BLaER1 treated with 17β-estradiol and CSF1 and Interleukin-3, amounts not matched to agents 10 nM and 100 nM (cell line): ENCODE data around the gene CKS1B.

Source experiments
- H3K27ac ChIP-seq, 11 experiments: shearing (Covaris generic); formaldehyde crosslinking; 2 replicates each; pipeline ENCODE4 v1.8.1; 2022
- H3K27me3 ChIP-seq, 11 experiments: shearing (Covaris generic); formaldehyde crosslinking; 2 replicates each; pipeline ENCODE4 v1.8.1; 2022
- H3K36me3 ChIP-seq, 11 experiments: shearing (Covaris generic); formaldehyde crosslinking; 2 replicates each; pipeline ENCODE4 v1.8.1; 2022
- H3K4me1 ChIP-seq, 10 experiments: shearing (Covaris generic); formaldehyde crosslinking; 2 replicates each; pipeline ENCODE4 v1.8.1; 2022
- H3K4me2 ChIP-seq, 11 experiments: shearing (Covaris generic); formaldehyde crosslinking; 2 replicates each; pipeline ENCODE4 v1.8.1; 2022
- H3K4me3 ChIP-seq, 10 experiments: shearing (Covaris generic); formaldehyde crosslinking; 2 replicates each; pipeline ENCODE4 v1.8.1; 2022
- H3K9ac ChIP-seq, 11 experiments: shearing (Covaris generic); formaldehyde crosslinking; 2 replicates each; pipeline ENCODE4 v1.8.1; 2022
- H3K9me3 ChIP-seq, 11 experiments: shearing (Covaris generic); formaldehyde crosslinking; replicated peaks in 1 of 11; 2 replicates each; pipeline ENCODE4 v1.8.1; 2022
- H4K20me1 ChIP-seq, 11 experiments: shearing (Covaris generic); formaldehyde crosslinking; 2 replicates each; pipeline ENCODE4 v1.8.1; 2022
- Cebpa-rat ChIP-seq, 11 experiments: shearing (Covaris generic); IDR thresholded peaks; 2 replicates each; pipeline ENCODE4 v1.8.1; 2022

The CKS1B gene

DNA sequence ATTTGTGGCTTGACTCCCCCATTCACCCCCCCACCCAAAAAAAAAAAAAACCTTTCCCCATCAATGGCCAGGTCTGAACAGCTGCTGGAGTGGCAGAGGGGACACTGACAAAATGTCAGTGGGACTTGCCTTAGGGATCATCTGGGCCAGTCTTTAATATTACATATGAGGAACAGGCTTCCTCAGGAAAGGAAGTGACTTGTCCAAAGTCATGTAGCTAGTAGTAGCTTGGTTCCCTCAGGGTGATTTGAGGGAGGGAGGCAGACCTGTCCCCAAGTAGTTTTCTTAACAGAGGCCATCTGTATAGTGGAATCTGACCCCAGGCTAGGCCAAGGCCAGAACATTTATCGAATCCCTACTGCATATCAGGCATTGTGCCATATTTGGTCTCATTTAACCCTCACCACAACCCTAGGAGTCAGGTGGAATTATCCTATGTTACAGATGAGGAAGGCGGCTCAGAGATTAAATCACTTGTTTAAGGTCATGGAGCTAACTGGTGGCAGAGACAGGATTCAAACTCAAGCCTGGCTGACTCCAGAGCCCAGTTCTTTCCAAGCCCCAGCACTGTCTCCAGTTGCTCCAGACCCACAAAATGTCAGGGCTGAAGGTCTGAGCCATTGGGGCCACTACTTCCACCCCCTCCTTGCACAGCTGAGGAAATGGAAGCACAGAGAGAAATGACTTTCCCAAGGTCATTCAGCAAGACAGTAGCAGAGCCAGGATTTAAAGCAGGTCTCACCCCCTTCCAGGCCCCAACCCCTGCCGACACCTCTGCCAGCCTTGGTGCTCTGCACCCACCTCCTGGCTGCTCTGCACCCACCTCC, 38.5 kb downstream of the CKS1B start:
- no peaks in the 10 kb centered on the region for H3K9me3 ChIP-seq
- H3K9ac ChIP-seq: peak overlapping the region in 6 of 11 experiments; percentile 13 to 97 (median 30); a peak in 10 of 22 replicates
- peaks cover 92 to 100% (median 99%) of the 10 kb centered on the region in 10 experiments for H3K4me1 ChIP-seq
- peaks cover 0 to 52% (median 11%) of the 10 kb centered on the region in 11 experiments; a peak in 11 of 22 replicates for H4K20me1 ChIP-seq
- peak overlapping the region in 2 of 10 experiments; percentile 18 to 96; a peak in 3 of 20 replicates for H3K4me3 ChIP-seq
- H3K4me2 ChIP-seq: peak overlapping the region; percentile 95 to 100 (median 98)
- peaks cover 12 to 48% (median 18%) of the 10 kb centered on the region in 11 experiments; a peak in 17 of 22 replicates for H3K36me3 ChIP-seq
- TF ChIP-seq Cebpa-rat (IDR thresholded peaks at IDR 0.05): no peak
- H3K27me3 ChIP-seq: no peaks in the 10 kb centered on the region
- peak overlapping the region in 10 of 11 experiments; percentile 3 to 93 (median 69); a peak in 15 of 22 replicates for H3K27ac ChIP-seq

DNA sequence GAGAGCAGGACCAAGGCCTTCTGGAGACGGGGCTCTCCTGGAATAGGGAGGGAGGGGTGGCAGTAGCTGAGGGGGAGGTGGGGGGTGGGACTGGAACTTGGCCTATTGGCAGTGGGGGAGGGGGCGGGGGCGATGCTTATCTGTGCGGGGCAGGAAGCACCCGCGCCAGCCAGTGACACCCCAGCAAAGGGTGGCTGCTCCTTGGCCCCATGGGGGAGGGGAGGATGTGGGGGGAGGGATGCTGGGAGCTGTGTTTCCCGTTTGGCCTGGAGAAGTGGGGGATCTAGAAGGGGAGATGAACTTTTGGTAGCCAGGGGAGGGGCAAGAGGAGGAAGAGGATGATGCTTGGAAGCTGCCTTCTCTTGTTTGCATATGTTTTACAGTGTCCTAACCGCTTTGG, 39.2 kb downstream of the CKS1B start:
- Histone ChIP-seq H3K27ac (peak overlapping the region in 8 of 11 experiments; percentile 7 to 92 (median 74); a peak in 12 of 22 replicates), H3K36me3 (peaks cover 12 to 49% (median 18%) of the 10 kb centered on the region in 11 experiments; a peak in 17 of 22 replicates), H3K4me1 (peaks cover 96 to 100% (median 99%) of the 10 kb centered on the region in 10 experiments)

DNA sequence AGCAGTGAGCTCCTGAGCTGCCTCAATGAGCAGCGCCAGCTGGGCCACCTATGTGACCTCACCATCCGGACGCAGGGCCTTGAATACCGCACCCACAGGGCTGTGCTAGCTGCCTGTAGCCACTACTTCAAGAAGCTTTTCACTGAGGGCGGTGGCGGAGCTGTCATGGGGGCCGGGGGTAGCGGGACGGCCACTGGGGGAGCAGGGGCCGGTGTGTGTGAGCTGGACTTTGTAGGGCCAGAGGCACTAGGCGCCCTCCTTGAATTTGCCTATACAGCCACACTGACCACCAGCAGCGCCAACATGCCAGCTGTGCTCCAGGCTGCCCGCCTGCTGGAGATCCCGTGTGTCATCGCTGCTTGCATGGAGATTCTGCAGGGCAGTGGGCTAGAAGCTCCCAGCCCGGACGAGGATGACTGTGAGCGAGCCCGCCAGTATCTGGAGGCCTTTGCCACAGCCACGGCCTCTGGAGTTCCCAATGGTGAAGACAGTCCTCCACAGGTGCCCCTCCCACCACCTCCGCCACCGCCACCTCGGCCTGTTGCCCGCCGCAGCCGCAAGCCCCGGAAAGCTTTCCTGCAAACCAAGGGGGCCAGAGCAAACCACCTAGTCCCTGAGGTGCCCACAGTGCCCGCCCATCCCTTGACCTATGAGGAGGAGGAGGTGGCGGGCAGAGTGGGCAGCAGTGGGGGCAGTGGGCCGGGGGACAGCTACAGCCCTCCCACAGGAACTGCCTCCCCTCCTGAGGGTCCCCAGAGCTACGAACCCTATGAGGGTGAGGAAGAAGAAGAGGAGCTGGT, 40.4 kb downstream of the CKS1B start:
- Histone ChIP-seq H3K36me3 (peaks cover 12 to 62% (median 18%) of the 10 kb centered on the region in 11 experiments; a peak in 17 of 22 replicates), H3K4me2 (peak overlapping the region; percentile 93 to 100 (median 98); a peak in 21 of 22 replicates), H3K9me3 (no peaks in the 10 kb centered on the region), H3K4me3 (no peak overlapping the region), H3K4me1 (peaks cover 92 to 100% (median 98%) of the 10 kb centered on the region in 10 experiments), H3K9ac (peak overlapping the region in 4 of 11 experiments; percentile 32 to 53 (median 46); a peak in 4 of 22 replicates), H4K20me1 (peaks cover 0 to 68% (median 11%) of the 10 kb centered on the region in 11 experiments; a peak in 11 of 22 replicates), H3K27ac (peak overlapping the region in 5 of 11 experiments; percentile 20 to 81 (median 77); a peak in 8 of 22 replicates), H3K27me3 (no peaks in the 10 kb centered on the region)
- no peak for TF ChIP-seq Cebpa-rat (IDR thresholded peaks at IDR 0.05)

More for the DNA sequence above, 39.2 kb downstream of the CKS1B start:
- Histone ChIP-seq H3K27me3 (no peaks in the 10 kb centered on the region), H3K4me2 (peak overlapping the region; percentile 95 to 100 (median 98)), H3K4me3 (peak overlapping the region in 1 of 10 experiments; percentile 44; a peak in 2 of 20 replicates), H3K9ac (peak overlapping the region in 9 of 11 experiments; percentile 4 to 97 (median 33); a peak in 11 of 22 replicates), H4K20me1 (peaks cover 0 to 55% (median 9%) of the 10 kb centered on the region in 11 experiments; a peak in 11 of 22 replicates), H3K9me3 (no peaks in the 10 kb centered on the region)
- TF ChIP-seq Cebpa-rat (IDR thresholded peaks at IDR 0.05): no peak

GRCh38 chr1:155015527-155016230, 41.2 kb downstream of the CKS1B start:
- peak overlapping the region in 2 of 10 experiments; percentile 48 to 62; a peak in 2 of 20 replicates for H3K4me3 ChIP-seq
- H3K9ac ChIP-seq: peak overlapping the region in 7 of 11 experiments; percentile 8 to 77 (median 72); a peak in 8 of 22 replicates
- H3K9me3 ChIP-seq: no peaks in the 10 kb centered on the region
- TF ChIP-seq Cebpa-rat (IDR thresholded peaks at IDR 0.05): no peak
- H4K20me1 ChIP-seq: peaks cover 0 to 70% (median 11%) of the 10 kb centered on the region in 11 experiments; a peak in 11 of 22 replicates
- H3K36me3 ChIP-seq: peaks cover 12 to 62% (median 18%) of the 10 kb centered on the region in 11 experiments; a peak in 17 of 22 replicates
- no peaks in the 10 kb centered on the region for H3K27me3 ChIP-seq
- peaks cover 84 to 94% (median 91%) of the 10 kb centered on the region in 10 experiments for H3K4me1 ChIP-seq
- peak overlapping the region; percentile 93 to 100 (median 98) for H3K4me2 ChIP-seq
- H3K27ac ChIP-seq: peak overlapping the region in 6 of 11 experiments; percentile 29 to 81 (median 74); a peak in 12 of 22 replicates

DNA sequence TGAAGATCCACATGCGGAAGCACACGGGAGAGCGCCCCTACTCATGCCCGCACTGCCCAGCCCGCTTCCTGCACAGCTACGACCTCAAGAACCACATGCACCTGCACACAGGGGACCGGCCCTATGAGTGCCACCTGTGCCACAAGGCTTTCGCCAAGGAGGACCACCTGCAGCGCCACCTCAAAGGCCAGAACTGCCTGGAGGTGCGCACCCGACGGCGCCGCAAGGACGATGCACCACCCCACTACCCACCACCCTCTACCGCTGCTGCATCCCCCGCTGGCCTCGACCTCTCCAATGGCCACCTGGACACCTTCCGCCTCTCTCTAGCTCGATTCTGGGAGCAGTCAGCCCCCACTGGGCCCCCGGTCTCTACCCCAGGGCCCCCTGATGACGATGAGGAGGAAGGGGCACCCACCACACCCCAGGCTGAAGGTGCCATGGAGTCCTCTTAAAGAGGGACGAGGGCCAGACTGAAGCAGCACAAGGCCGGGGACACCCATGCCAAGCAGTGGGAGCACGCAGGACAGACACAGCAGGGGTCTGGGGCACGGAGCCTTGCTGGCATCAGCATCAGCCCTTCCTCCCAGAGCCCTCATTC, 41.9 kb downstream of the CKS1B start:
- peak overlapping the region; percentile 93 to 100 (median 98) for H3K4me2 ChIP-seq

GRCh38 chr1:155017041-155017945, 42.8 kb downstream of the CKS1B start:
- Histone ChIP-seq H3K9ac (peak overlapping the region; percentile 43 to 77 (median 71)), H3K27ac (peak overlapping the region; percentile 39 to 81 (median 70); a peak in 21 of 22 replicates), H4K20me1 (peaks cover 0 to 71% (median 11%) of the 10 kb centered on the region in 11 experiments; a peak in 11 of 22 replicates), H3K4me2 (peak overlapping the region; percentile 93 to 100 (median 98)), H3K9me3 (no peaks in the 10 kb centered on the region), H3K4me3 (peak overlapping the region; percentile 37 to 62 (median 48)), H3K36me3 (peaks cover 12 to 55% (median 18%) of the 10 kb centered on the region in 11 experiments; a peak in 17 of 22 replicates), H3K4me1 (peaks cover 70 to 85% (median 78%) of the 10 kb centered on the region in 10 experiments), H3K27me3 (no peaks in the 10 kb centered on the region)
- no peak for TF ChIP-seq Cebpa-rat (IDR thresholded peaks at IDR 0.05)

More for the DNA sequence above, 41.9 kb downstream of the CKS1B start:
- peaks cover 0 to 70% (median 11%) of the 10 kb centered on the region in 11 experiments; a peak in 11 of 22 replicates for H4K20me1 ChIP-seq
- peaks cover 78 to 87% (median 86%) of the 10 kb centered on the region in 10 experiments for H3K4me1 ChIP-seq
- peaks cover 12 to 56% (median 18%) of the 10 kb centered on the region in 11 experiments; a peak in 17 of 22 replicates for H3K36me3 ChIP-seq
- no peaks in the 10 kb centered on the region for H3K27me3 ChIP-seq
- H3K9ac ChIP-seq: peak overlapping the region; percentile 43 to 77 (median 71); a peak in 16 of 22 replicates
- peak overlapping the region; percentile 3 to 81 (median 70); a peak in 20 of 22 replicates for H3K27ac ChIP-seq
- H3K4me3 ChIP-seq: peak overlapping the region in 5 of 10 experiments; percentile 37 to 62 (median 52); a peak in 5 of 20 replicates
- H3K9me3 ChIP-seq: no peaks in the 10 kb centered on the region
- TF ChIP-seq Cebpa-rat (IDR thresholded peaks at IDR 0.05): no peak
